Trophoblast cell (in vitro differentiated cells and primary cell): ENCODE data around the gene AVPR1B.
A peak's percentile ranks its signal among the peaks of the same experiment; 100 is the strongest.

ENCODE experiments used
- DNase-seq, 2 donors: peaks; one replicate each; pipeline ENCODE4 v3.0.0-alpha.2; 2016
- H2AFZ ChIP-seq: 2 replicates; pipeline ENCODE4 v1.6.1; 2013; ENCODE audit warnings: low read length, moderate library complexity, mild to moderate bottlenecking; ENCODE audit not compliant: insufficient read depth, poor library complexity
- H2AK5ac ChIP-seq: 2 replicates; pipeline ENCODE4 v1.6.1; 2013; ENCODE audit warnings: mild to moderate bottlenecking, low read length
- H2BK120ac ChIP-seq: 2 replicates; pipeline ENCODE4 v1.6.1; 2013; ENCODE audit warnings: low read length, mild to moderate bottlenecking, moderate library complexity; ENCODE audit not compliant: insufficient read depth, poor library complexity
- H2BK12ac ChIP-seq: 2 replicates; pipeline ENCODE4 v1.6.1; 2013; ENCODE audit warnings: mild to moderate bottlenecking, low read length, moderate library complexity
- H2BK5ac ChIP-seq: 2 replicates; pipeline ENCODE4 v1.6.1; 2013; ENCODE audit warnings: low read length, low read depth, moderate library complexity, mild to moderate bottlenecking; ENCODE audit not compliant: poor library complexity
- H3K14ac ChIP-seq: 2 replicates; pipeline ENCODE4 v1.6.1; 2013; ENCODE audit warnings: mild to moderate bottlenecking, low read length
- H3K18ac ChIP-seq: 2 replicates; pipeline ENCODE4 v1.6.1; 2013; ENCODE audit warnings: mild to moderate bottlenecking, low read length
- H3K23ac ChIP-seq: 2 replicates; pipeline ENCODE4 v1.6.1; 2013; ENCODE audit warnings: low read length
- H3K27ac ChIP-seq: 2 replicates; pipeline ENCODE4 v1.5.1; 2013; ENCODE audit warnings: low read depth, mild to moderate bottlenecking, inconsistent platforms, low read length, moderate library complexity
- H3K27me3 ChIP-seq: 2 replicates; pipeline ENCODE4 v1.6.1; 2013; ENCODE audit warnings: inconsistent platforms, mild to moderate bottlenecking, low read length, moderate library complexity; ENCODE audit not compliant: insufficient read depth
- H3K36me3 ChIP-seq, 2 experiments: 1 replicate in 1 of 2; 2 replicates in 1 of 2; pipeline ENCODE4 v1.6.1; 2013; ENCODE audit warnings: low read length in 2 of 2, mild to moderate bottlenecking in 2 of 2, moderate library complexity in 1 of 2; ENCODE audit not compliant: insufficient read depth in 2 of 2, control insufficient read depth in 1 of 2
- H3K4ac ChIP-seq: 2 replicates; pipeline ENCODE4 v1.6.1; 2013; ENCODE audit warnings: low read depth, mild to moderate bottlenecking, low read length, moderate library complexity
- H3K4me1 ChIP-seq, 2 experiments: 1 replicate in 1 of 2; 2 replicates in 1 of 2; pipeline ENCODE4 v1.6.1; 2013; ENCODE audit warnings: low read length in 2 of 2, mild to moderate bottlenecking in 2 of 2, moderate library complexity in 1 of 2; ENCODE audit not compliant: insufficient read depth in 2 of 2, control insufficient read depth in 1 of 2
- H3K4me2 ChIP-seq: 2 replicates; pipeline ENCODE4 v1.6.1; 2013; ENCODE audit warnings: inconsistent platforms, mild to moderate bottlenecking, low read length, moderate library complexity
- H3K4me3 ChIP-seq: 2 replicates; pipeline ENCODE4 v1.5.1; 2013; ENCODE audit warnings: mild to moderate bottlenecking, low read depth, low read length, inconsistent platforms
- H3K79me1 ChIP-seq: one replicate; pipeline ENCODE4 v1.6.1; 2013; ENCODE audit warnings: low read length
- H3K79me2 ChIP-seq: 2 replicates; pipeline ENCODE4 v1.6.1; 2013; ENCODE audit warnings: low read length, mild to moderate bottlenecking; ENCODE audit not compliant: control insufficient read depth, insufficient read depth, poor library complexity
- H3K9ac ChIP-seq: 2 replicates; pipeline ENCODE4 v1.6.1; 2013; ENCODE audit warnings: mild to moderate bottlenecking, low read length
- H3K9me3 ChIP-seq: 2 replicates; pipeline ENCODE4 v1.6.1; 2013; ENCODE audit warnings: low read depth, mild to moderate bottlenecking, control low read depth, inconsistent platforms, low read length; ENCODE audit not compliant: insufficient read depth
- H4K12ac ChIP-seq: 2 replicates; pipeline ENCODE4 v1.6.1; 2013; ENCODE audit warnings: low read depth, mild to moderate bottlenecking, low read length, moderate library complexity
- H4K8ac ChIP-seq: 2 replicates; pipeline ENCODE4 v1.6.1; 2013; ENCODE audit warnings: low read depth, mild to moderate bottlenecking, low read length, moderate library complexity
- H4K91ac ChIP-seq: one replicate; pipeline ENCODE4 v1.6.1; 2013; ENCODE audit warnings: low read depth, mild to moderate bottlenecking, low read length, moderate library complexity
- whole genome bisulfite sequencing: extraction: QIAGEN DNeasy Blood & Tissue Kit; methylation state at CpG from one replicate; pipeline ENCODE4 v1.1.7; 2013; ENCODE audit warnings: missing lambda C conversion rate; ENCODE audit not compliant: insufficient read length, insufficient coverage; ENCODE audit errors: extremely low coverage; 5-methylcytosine and 5-hydroxymethylcytosine counted together

AVPR1B gene

DNA sequence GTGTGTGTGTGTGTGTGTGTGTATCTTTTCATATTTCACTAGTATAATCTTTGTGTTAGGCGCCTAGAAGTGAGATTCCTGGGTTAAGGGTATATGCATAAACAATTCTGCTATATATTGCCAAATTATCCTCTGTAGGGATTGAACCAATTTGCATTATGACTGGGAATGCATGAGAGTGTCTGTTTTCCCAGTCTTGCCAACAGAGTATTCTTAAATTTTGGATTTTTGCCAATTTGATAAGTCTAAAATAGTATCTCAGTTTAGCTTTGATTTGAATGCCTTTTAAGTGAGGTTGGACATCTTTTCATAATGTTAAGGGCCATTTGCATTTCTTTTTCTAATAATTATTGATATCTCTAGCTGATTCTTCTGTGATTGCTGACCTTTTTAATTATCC lies 8.2 kb upstream of the AVPR1B start:
- Histone ChIP-seq H3K79me1 (no peaks in the 10 kb centered on the region), H3K9ac (no peak overlapping the region), H3K4me2 (no peak overlapping the region), H4K8ac (no peak overlapping the region), H3K14ac (no peak overlapping the region), H3K4me3 (no peak overlapping the region), H2AK5ac (no peak overlapping the region), H2BK5ac (no peak overlapping the region), H3K23ac (no peak overlapping the region), H3K4me1 (no peaks in the 10 kb centered on the region), H3K79me2 (no peaks in the 10 kb centered on the region), H3K18ac (no peak overlapping the region), H3K4ac (no peak overlapping the region), H3K27me3 (no peaks in the 10 kb centered on the region), H4K91ac (no peak overlapping the region), H3K27ac (no peak overlapping the region), H2BK12ac (no peak overlapping the region), H2BK120ac (no peak overlapping the region), H3K36me3 (no peaks in the 10 kb centered on the region), H2AFZ (no peak overlapping the region), H3K9me3 (no peaks in the 10 kb centered on the region), H4K12ac (no peak overlapping the region)
- DNase-seq = no peak
- WGBS = no CpG with 5 or more reads among the region's 1 CpG

DNA sequence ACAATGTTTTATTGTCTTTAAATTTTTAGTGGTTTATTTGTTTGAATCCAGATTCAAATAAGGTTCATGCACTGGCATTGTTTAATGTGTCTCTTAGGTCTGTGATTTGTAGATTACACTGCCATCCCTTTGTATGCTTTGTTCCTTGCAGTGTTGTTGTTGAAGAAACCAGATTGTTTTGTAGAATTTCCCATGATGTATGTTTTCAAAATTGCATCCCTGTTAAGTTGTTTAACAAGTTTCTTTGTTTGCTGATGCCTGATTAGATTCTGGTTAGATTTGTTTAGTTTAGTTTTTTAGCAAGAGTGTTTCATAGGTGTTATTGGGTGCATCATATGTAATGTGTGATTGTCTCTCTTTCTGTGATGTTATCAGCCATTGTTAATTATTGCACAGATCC lies 5.5 kb upstream of the AVPR1B start:
- Histone ChIP-seq H3K4me3 (no peak overlapping the region), H4K12ac (no peak overlapping the region), H3K36me3 (no peaks in the 10 kb centered on the region), H3K27me3 (peaks cover 6% of the 10 kb centered on the region), H4K8ac (no peak overlapping the region), H3K4ac (no peak overlapping the region), H2BK12ac (no peak overlapping the region), H3K4me2 (no peak overlapping the region), H3K4me1 (peaks cover 1% of the 10 kb centered on the region in 2 experiments), H2AK5ac (no peak overlapping the region), H3K9me3 (no peaks in the 10 kb centered on the region), H3K18ac (no peak overlapping the region), H3K23ac (no peak overlapping the region), H2AFZ (no peak overlapping the region), H3K27ac (no peak overlapping the region), H3K9ac (no peak overlapping the region), H2BK5ac (no peak overlapping the region), H2BK120ac (no peak overlapping the region), H3K79me1 (no peaks in the 10 kb centered on the region), H3K79me2 (no peaks in the 10 kb centered on the region), H3K14ac (no peak overlapping the region), H4K91ac (no peak overlapping the region)
- DNase-seq = no peak

- Histone ChIP-seq H3K79me1 (no peaks in the 10 kb centered on the region), H3K4ac (no peak overlapping the region), H3K4me3 (no peak overlapping the region), H3K4me1 (peaks cover 5 to 9% of the 10 kb centered on the region in 2 experiments), H2BK5ac (no peak overlapping the region), H3K14ac (no peak overlapping the region), H3K23ac (no peak overlapping the region), H3K4me2 (no peak overlapping the region), H4K91ac (no peak overlapping the region), H2AFZ (no peak overlapping the region), H4K12ac (no peak overlapping the region), H3K9me3 (peaks cover 3% of the 10 kb centered on the region), H4K8ac (no peak overlapping the region), H3K9ac (no peak overlapping the region), H3K18ac (no peak overlapping the region), H2BK12ac (no peak overlapping the region), H2BK120ac (no peak overlapping the region), H3K36me3 (no peaks in the 10 kb centered on the region), H3K79me2 (no peaks in the 10 kb centered on the region), H2AK5ac (no peak overlapping the region), H3K27ac (no peak overlapping the region), H3K27me3 (peaks cover 15% of the 10 kb centered on the region)
- no peak for DNase-seq
- no CpG with 5 or more reads among the region's 1 CpG for WGBS
Observed at GRCh38 chr1:206121269-206121668, 4.1 kb upstream of the AVPR1B start.

- no peak overlapping the region for H3K18ac ChIP-seq
- no peak overlapping the region for H3K9ac ChIP-seq
- H3K27me3 ChIP-seq = peaks cover 18% of the 10 kb centered on the region
- H3K79me2 ChIP-seq = no peaks in the 10 kb centered on the region
- H4K12ac ChIP-seq = no peak overlapping the region
- H3K4me2 ChIP-seq = no peak overlapping the region
- H4K8ac ChIP-seq = no peak overlapping the region
- no peak overlapping the region for H2BK12ac ChIP-seq
- H3K4ac ChIP-seq = no peak overlapping the region
- H3K4me1 ChIP-seq = peaks cover 5 to 9% of the 10 kb centered on the region in 2 experiments
- no peak overlapping the region for H2AK5ac ChIP-seq
- H2AFZ ChIP-seq = no peak overlapping the region
- no peaks in the 10 kb centered on the region for H3K36me3 ChIP-seq
- no peak overlapping the region for H2BK120ac ChIP-seq
- H3K23ac ChIP-seq = no peak overlapping the region
- peaks cover 3% of the 10 kb centered on the region for H3K9me3 ChIP-seq
- no peak overlapping the region for H4K91ac ChIP-seq
- no peak for DNase-seq
- H2BK5ac ChIP-seq = no peak overlapping the region
- no peak overlapping the region for H3K14ac ChIP-seq
- no peaks in the 10 kb centered on the region for H3K79me1 ChIP-seq
- no peak overlapping the region for H3K27ac ChIP-seq
- H3K4me3 ChIP-seq = no peak overlapping the region
Observed at GRCh38 chr1:206120406-206120805, 3.2 kb upstream of the AVPR1B start.

DNA sequence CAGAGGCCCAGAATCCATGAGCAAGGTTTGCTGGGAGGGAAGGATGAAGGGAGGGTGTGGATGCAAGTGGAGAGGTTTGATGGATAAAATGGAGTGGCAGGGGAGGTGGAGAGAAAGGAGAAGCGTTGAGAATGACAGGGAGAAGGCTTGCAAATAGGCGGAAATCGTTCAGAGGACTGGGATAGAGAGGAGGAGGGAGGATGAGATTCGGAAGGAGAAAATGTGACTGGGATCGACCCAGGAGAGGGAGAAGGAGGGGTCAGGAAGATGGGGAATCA lies 376 bp downstream of the AVPR1B start:
- Histone ChIP-seq H3K79me2 (no peaks in the 10 kb centered on the region), H2AFZ (no peak overlapping the region), H3K4me1 (peaks cover 5 to 9% of the 10 kb centered on the region in 2 experiments), H3K4ac (no peak overlapping the region), H2AK5ac (no peak overlapping the region), H2BK120ac (no peak overlapping the region), H3K9me3 (peaks cover 3% of the 10 kb centered on the region), H3K23ac (no peak overlapping the region), H3K79me1 (no peaks in the 10 kb centered on the region), H3K27ac (no peak overlapping the region), H2BK12ac (no peak overlapping the region), H2BK5ac (no peak overlapping the region), H3K9ac (no peak overlapping the region), H3K14ac (no peak overlapping the region), H4K8ac (no peak overlapping the region), H4K12ac (no peak overlapping the region), H3K4me2 (peak overlapping the region; percentile 71), H3K18ac (no peak overlapping the region), H3K27me3 (peaks cover 18% of the 10 kb centered on the region), H3K4me3 (no peak overlapping the region), H3K36me3 (no peaks in the 10 kb centered on the region), H4K91ac (no peak overlapping the region)
- no peak for DNase-seq
- WGBS = no CpG with 5 or more reads among the region's 5 CpGs
